GM04503 (cell line): Measurements from ENCODE around the gene CHST15.
"Not testable (repeated sequence)": the region's sequence is repeated elsewhere in the genome, so short reads cannot be mapped to it uniquely, and the experiment has no call there.

Experiments used
- DNase-seq: peaks from one replicate; pipeline ENCODE4 v3.0.0-alpha.2; 2012; ENCODE audit warnings: low read depth

Gene CHST15

GRCh38 chr10:124124123-124124768 is 30.8 kb upstream of the CHST15 start:
- no peak for DNase-seq

- DNase-seq, result no peak
These were observed 29.8 kb upstream of the CHST15 start for GRCh38 chr10:124123156-124123555.

GRCh38 chr10:124122211-124122610 is 28.8 kb upstream of the CHST15 start:
- no peak for DNase-seq

GRCh38 chr10:124120410-124121061 is 27.1 kb upstream of the CHST15 start:
- DNase-seq, result no peak

- DNase-seq, result no peak
These were observed 26.5 kb upstream of the CHST15 start for GRCh38 chr10:124119946-124120345.

- DNase-seq, result no peak
These were observed 25.8 kb upstream of the CHST15 start for GRCh38 chr10:124119216-124119615.

- no peak for DNase-seq
These were observed 24.4 kb upstream of the CHST15 start for GRCh38 chr10:124117833-124118232.

GRCh38 chr10:124117511-124117785 is 24.1 kb upstream of the CHST15 start:
- DNase-seq, result no peak

- no peak for DNase-seq
These were observed 23.5 kb upstream of the CHST15 start for GRCh38 chr10:124116771-124117510.

GRCh38 chr10:124114696-124115095 is 21.3 kb upstream of the CHST15 start:
- no peak for DNase-seq

- DNase-seq, result no peak
These were observed 19.6 kb upstream of the CHST15 start for GRCh38 chr10:124112891-124113580.

GRCh38 chr10:124110882-124111281 is 17.5 kb upstream of the CHST15 start:
- no peak for DNase-seq

- DNase-seq, result no peak
These were observed 15.9 kb upstream of the CHST15 start for GRCh38 chr10:124109261-124109660.

GRCh38 chr10:124107072-124107471 is 13.7 kb upstream of the CHST15 start:
- DNase-seq, result no peak

- DNase-seq, result peak; percentile 37
These were observed 13.0 kb upstream of the CHST15 start for GRCh38 chr10:124106241-124106879.

- DNase-seq, result no peak
These were observed 12.2 kb upstream of the CHST15 start for GRCh38 chr10:124105594-124105993.

GRCh38 chr10:124105045-124105444 is 11.6 kb upstream of the CHST15 start:
- no peak for DNase-seq

GRCh38 chr10:124104011-124104627 is 10.7 kb upstream of the CHST15 start:
- DNase-seq, result no peak

- DNase-seq, result no peak
These were observed 8.0 kb upstream of the CHST15 start for GRCh38 chr10:124101351-124101750.

- DNase-seq, result not testable (repeated sequence)
These were observed 7.3 kb upstream of the CHST15 start for GRCh38 chr10:124100651-124101050.

GRCh38 chr10:124100124-124100523 is 6.7 kb upstream of the CHST15 start:
- DNase-seq, result no peak

- DNase-seq, result no peak
These were observed 6.2 kb upstream of the CHST15 start for GRCh38 chr10:124099604-124100003.
